HepG2 (cell line): ENCODE data around the gene SKA2. TPM values are rescaled to one million over a fixed set of nuclear protein-coding genes. Genes with fewer than 3 reads are reported as not detected.

Experiments used
- ATAC-seq: fragments of 200-7000 bp; cut with Tn5 transposase; 3 replicates; pipeline ENCODE4 v1.9.1; 2020; ENCODE audit warnings: mild to moderate bottlenecking, moderate library complexity
- BruUV-seq: library from RNA; stranded (reverse); fragments of 400-500 nt; replicated peaks from 2 replicates; lab custom pipeline; 2021; lab: Mats Ljungman, UMichigan
- CTCF ChIA-PET: fragments of 300-600 bp; formaldehyde crosslinking; extraction: SDS; loops from one replicate; lab custom pipeline; 2021; ENCODE audit warnings: low total read pairs, inconsistent platforms, low intra/inter-chr PET ratio; lab: Yijun Ruan, JAX
- POLR2A ChIA-PET: fragments of 350-600 bp; sonication (Branson Sonifier 250); formaldehyde crosslinking; loops from one replicate; lab custom pipeline; 2020; ENCODE audit warnings: antibody characterized with exemption, inconsistent platforms; lab: Yijun Ruan, JAX
- DNase-seq: peaks from one replicate; pipeline ENCODE4 v3.0.0-alpha.2; 2015; ENCODE audit warnings: low spot score
- FAIRE-seq: peaks from 3 replicates; lab custom pipeline; 2011; peaks lifted over from hg19 to GRCh38; lab: Jason Lieb, UNC
- H2AFZ ChIP-seq: one replicate; pipeline ENCODE4 v1.6.1; 2011; ENCODE audit warnings: low read length, inconsistent platforms
- H3K27ac ChIP-seq: fragments of 300-600 bp; 3 replicates; pipeline ENCODE4 v1.8.0; 2011; ENCODE audit warnings: mixed run types, mild to moderate bottlenecking, mixed read lengths, low read length, inconsistent platforms; ENCODE audit not compliant: insufficient read depth; ENCODE audit errors: extremely low read length
- H3K27me3 ChIP-seq, 2 experiments: fragments of 200-600 bp in 1 of 2; 2 replicates in 1 of 2; 3 replicates in 1 of 2; pipeline versions ENCODE4 v1.6.0 to v1.8.0; 2011; ENCODE audit warnings: low read length in 2 of 2, mild to moderate bottlenecking in 2 of 2, moderate library complexity in 2 of 2, inconsistent platforms in 1 of 2; ENCODE audit not compliant: insufficient read depth in 2 of 2, control insufficient read depth in 1 of 2
- H3K36me3 ChIP-seq, 2 experiments: fragments of 200-600 bp in 1 of 2; replicated peaks in 1 of 2; 2 replicates in 1 of 2; 3 replicates in 1 of 2; pipeline versions ENCODE4 v1.5.1 to v1.8.0; 2011; ENCODE audit warnings: low read length in 2 of 2, inconsistent platforms in 1 of 2; ENCODE audit not compliant: insufficient read depth in 2 of 2, control insufficient read depth in 1 of 2
- H3K4me1 ChIP-seq: 2 replicates; pipeline ENCODE4 v1.5.1; 2012; ENCODE audit warnings: low read length, inconsistent platforms; ENCODE audit not compliant: insufficient read depth
- H3K4me2 ChIP-seq: 2 replicates; pipeline ENCODE4 v1.6.0; 2011; ENCODE audit warnings: low read depth, low read length, inconsistent platforms
- H3K4me3 ChIP-seq, 3 experiments: fragments of 200-600 bp in 1 of 3; sonication (generic), shearing (Covaris generic) in 1 of 3; replicated peaks in 1 of 3; 2 replicates each; pipeline ENCODE4 v1.5.1; 2011 to 2016; ENCODE audit warnings: low read length in 3 of 3, inconsistent platforms in 2 of 3, low read depth in 2 of 3, mild to moderate bottlenecking in 2 of 3, control low read depth in 1 of 3, mixed read lengths in 1 of 3; ENCODE audit not compliant: insufficient read depth in 1 of 3
- H3K79me2 ChIP-seq: one replicate; pipeline ENCODE4 v1.6.1; 2011; ENCODE audit warnings: low read length, inconsistent platforms; ENCODE audit not compliant: insufficient read depth
- H3K9ac ChIP-seq: 2 replicates; pipeline ENCODE4 v1.6.0; 2011; ENCODE audit warnings: mild to moderate bottlenecking, low read depth, low read length, inconsistent platforms; ENCODE audit not compliant: insufficient read depth
- H3K9me3 ChIP-seq: 2 replicates; pipeline ENCODE4 v1.5.1; 2012; ENCODE audit warnings: mild to moderate bottlenecking, low read length
- H4K20me1 ChIP-seq: 2 replicates; pipeline ENCODE4 v1.6.0; 2011; ENCODE audit warnings: inconsistent platforms, mild to moderate bottlenecking, low read length, moderate library complexity; ENCODE audit not compliant: insufficient read depth
- ARHGAP35 ChIP-seq: sonication (generic); formaldehyde crosslinking; IDR thresholded peaks from 2 replicates; pipeline ENCODE4 v1.9.0; 2022; ENCODE audit warnings: mild to moderate bottlenecking, inconsistent platforms, moderate library complexity, missing genetic modification reagents, borderline replicate concordance
- ARNT2 ChIP-seq: sonication (generic); formaldehyde crosslinking; IDR thresholded peaks from 2 replicates; pipeline ENCODE4 v1.8.0; 2022; ENCODE audit warnings: mild to moderate bottlenecking, low read depth, missing genetic modification reagents, moderate library complexity
- CEBPG ChIP-seq: IDR thresholded peaks from 2 replicates; pipeline ENCODE4 v1.6.1; 2016
- HNF4A ChIP-seq: sonication (generic); formaldehyde crosslinking; IDR thresholded peaks from 2 replicates; pipeline ENCODE4 v1.4.0; 2020; ENCODE audit warnings: missing genetic modification reagents
- ZNF264 ChIP-seq: sonication (generic); formaldehyde crosslinking; IDR thresholded peaks from 2 replicates; pipeline ENCODE4 v1.4.0; 2020; ENCODE audit warnings: missing genetic modification reagents
- ZNF770 ChIP-seq: sonication (generic); formaldehyde crosslinking; IDR thresholded peaks from 2 replicates; pipeline ENCODE4 v1.5.0; 2020; ENCODE audit warnings: mild to moderate bottlenecking, missing genetic modification reagents
- ZNF792 ChIP-seq: IDR thresholded peaks from 2 replicates; pipeline ENCODE4 v1.6.1; 2016
- WGBS: methylation state at CpG from one replicate; pipeline ENCODE4 v1.1.6; 2017; ENCODE audit warnings: low lambda C conversion rate; 5-methylcytosine and 5-hydroxymethylcytosine counted together
- in situ Hi-C: cut with HindIII; loops from 2 replicates; pipeline ENCODE4 v1.10.0; 2017; ENCODE audit warnings: low pct_unique_long_range_greater_than_20kb; ENCODE audit not compliant: extremely low pct_ligation_motif_present
- intact Hi-C: fragments of 100-400 bp; cut with micrococcal nuclease; formaldehyde crosslinking; loops from one replicate; pipeline ENCODE4 v1.10.0; 2022; ENCODE audit not compliant: unreplicated experiment
- polyA plus RNA-seq, 8 experiments: library from polyadenylated mRNA; depleted of rRNA in 3 of 8; stranded (reverse) in 7 of 8; unstranded in 1 of 8; fragments of >200 nt; fragmentation: Illumina TruSeq in 4 of 8; extraction: Trizol in 4 of 8; gene quantifications; 2 replicates each; pipeline versions ENCODE4 v1.2.1 to v1.2.3, GENCODE V29; 2011 to 2016; ENCODE audit warnings: low read depth in 4 of 8, missing spikeins in 1 of 8, mixed read lengths in 1 of 8; ENCODE audit not compliant: insufficient read depth in 1 of 8
- total RNA-seq, 5 experiments: library from RNA; depleted of rRNA; stranded (reverse); fragments of >200 nt; fragmentation: Illumina TruSeq; extraction: Trizol; gene quantifications; 2 replicates each; pipeline ENCODE4 v1.2.3, GENCODE V29; 2016; ENCODE audit warnings: low read depth in 1 of 5
- TF ChIP-seq, protein P1 (sequence below): sonication (generic); formaldehyde crosslinking; IDR thresholded peaks from 2 replicates; pipeline ENCODE4 v1.4.0; 2020; ENCODE audit warnings: missing genetic modification reagents, borderline replicate concordance

SKA2 gene
- total and polyA plus RNA-seq, 2 of the 13 experiments (the other 11 are each of a cell fraction or from before 2014, with no cell fraction given) = 18.6 to 91.8 TPM

DNA sequence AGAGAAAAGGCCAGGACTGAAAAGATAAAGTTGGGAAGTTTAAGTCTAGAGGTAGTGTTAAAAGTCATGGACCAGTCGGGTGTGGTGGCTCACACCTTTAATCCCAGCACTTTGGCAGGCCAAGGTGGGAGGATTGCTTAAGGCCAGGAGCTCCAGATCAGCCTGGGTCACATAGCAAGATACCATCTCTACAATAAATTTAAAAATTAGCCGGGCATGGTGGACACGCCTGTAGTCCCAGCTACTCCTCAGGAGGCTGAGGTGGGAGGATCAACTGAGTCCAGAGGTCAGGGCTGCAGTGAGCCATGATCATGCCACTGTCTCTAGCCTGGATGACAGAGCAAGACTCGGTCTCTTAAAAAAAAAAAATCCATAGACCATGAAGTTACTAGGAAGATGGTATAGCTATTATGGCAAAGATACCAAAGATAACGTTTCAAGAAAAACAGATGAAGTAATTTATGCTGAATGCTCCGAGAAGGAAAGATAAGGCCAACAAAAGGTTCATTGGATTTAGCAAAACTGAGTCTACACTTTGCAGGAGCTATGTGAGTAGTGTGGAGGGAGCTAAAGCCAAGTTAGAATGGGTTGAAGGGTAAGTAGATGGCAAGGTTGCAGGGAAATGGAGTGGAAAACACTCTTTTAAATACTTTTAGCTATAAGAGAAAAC, 60.0 kb downstream of the SKA2 start:
- intact Hi-C loops = no loop called here
- Histone ChIP-seq H3K4me1 (peaks cover 13% of the 10 kb centered on the region), H4K20me1 (no peaks in the 10 kb centered on the region), H3K27me3 (no peaks in the 10 kb centered on the region), H3K9me3 (no peaks in the 10 kb centered on the region), H3K27ac (no peak overlapping the region), H3K79me2 (peaks cover 11% of the 10 kb centered on the region), H2AFZ (no peak overlapping the region), H3K9ac (no peak overlapping the region), H3K36me3 (peaks cover 0 to 6% of the 10 kb centered on the region in 2 experiments; a peak in 2 of 5 replicates), H3K4me2 (no peak overlapping the region), H3K4me3 (no peak overlapping the region)
- FAIRE-seq (no peak), ATAC-seq (no peak), DNase-seq (no peak)
- in situ Hi-C loops = no loop called here
- 87% methylated on average over 6 of the region's 6 CpGs for WGBS
- TF ChIP-seq ARHGAP35 (no peak), CEBPG (CRISPR knock-in tag) (no peak), HNF4A (CRISPR knock-in tag) (peak; percentile 36; the same call in 1 of the 2 replicates), ZNF264 (CRISPR knock-in tag) (no peak), ZNF792 (CRISPR knock-in tag) (no peak), ZNF770 (CRISPR knock-in tag) (peak; percentile 93), ARNT2 (CRISPR knock-in tag) (0 out of 2 replicates have a peak, but pooled peaks have one; percentile 16)
- TF ChIP-seq, protein P1, sequence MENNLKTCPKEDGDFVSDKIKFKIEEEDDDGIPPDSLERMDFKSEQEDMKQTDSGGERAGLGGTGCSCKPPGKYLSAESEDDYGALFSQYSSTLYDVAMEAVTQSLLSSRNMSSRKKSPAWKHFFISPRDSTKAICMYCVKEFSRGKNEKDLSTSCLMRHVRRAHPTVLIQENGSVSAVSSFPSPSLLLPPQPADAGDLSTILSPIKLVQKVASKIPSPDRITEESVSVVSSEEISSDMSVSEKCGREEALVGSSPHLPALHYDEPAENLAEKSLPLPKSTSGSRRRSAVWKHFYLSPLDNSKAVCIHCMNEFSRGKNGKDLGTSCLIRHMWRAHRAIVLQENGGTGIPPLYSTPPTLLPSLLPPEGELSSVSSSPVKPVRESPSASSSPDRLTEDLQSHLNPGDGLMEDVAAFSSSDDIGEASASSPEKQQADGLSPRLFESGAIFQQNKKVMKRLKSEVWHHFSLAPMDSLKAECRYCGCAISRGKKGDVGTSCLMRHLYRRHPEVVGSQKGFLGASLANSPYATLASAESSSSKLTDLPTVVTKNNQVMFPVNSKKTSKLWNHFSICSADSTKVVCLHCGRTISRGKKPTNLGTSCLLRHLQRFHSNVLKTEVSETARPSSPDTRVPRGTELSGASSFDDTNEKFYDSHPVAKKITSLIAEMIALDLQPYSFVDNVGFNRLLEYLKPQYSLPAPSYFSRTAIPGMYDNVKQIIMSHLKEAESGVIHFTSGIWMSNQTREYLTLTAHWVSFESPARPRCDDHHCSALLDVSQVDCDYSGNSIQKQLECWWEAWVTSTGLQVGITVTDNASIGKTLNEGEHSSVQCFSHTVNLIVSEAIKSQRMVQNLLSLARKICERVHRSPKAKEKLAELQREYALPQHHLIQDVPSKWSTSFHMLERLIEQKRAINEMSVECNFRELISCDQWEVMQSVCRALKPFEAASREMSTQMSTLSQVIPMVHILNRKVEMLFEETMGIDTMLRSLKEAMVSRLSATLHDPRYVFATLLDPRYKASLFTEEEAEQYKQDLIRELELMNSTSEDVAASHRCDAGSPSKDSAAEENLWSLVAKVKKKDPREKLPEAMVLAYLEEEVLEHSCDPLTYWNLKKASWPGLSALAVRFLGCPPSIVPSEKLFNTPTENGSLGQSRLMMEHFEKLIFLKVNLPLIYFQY (CRISPR knock-in tag) = no peak
- ChIA-PET POLR2A (interaction anchor here (1.4 kb wide), 1 partner anchor 12 kb away, joined by 4 read pairs; the partner anchor contains the start of gene TRIM37), CTCF (no interaction called here)
- BruUV-seq = no TSS peak
